B cell (primary cell): ENCODE data around the gene MED22.

Experiments
- EZH2 ChIP-seq: IDR thresholded peaks from 2 replicates; pipeline ENCODE4 v1.6.1; 2012; ENCODE audit warnings: borderline replicate concordance, low read depth, mild to moderate bottlenecking, moderate library complexity, low read length; ENCODE audit not compliant: insufficient read depth, poor library complexity, severe bottlenecking
- TF ChIP-seq, protein P1 (sequence below): fragments of 200-600 bp; IDR thresholded peaks from one replicate; pipeline ENCODE4 v1.8.0; 2022; ENCODE audit warnings: antibody characterized with exemption, mild to moderate bottlenecking

- TF ChIP-seq, protein P1, sequence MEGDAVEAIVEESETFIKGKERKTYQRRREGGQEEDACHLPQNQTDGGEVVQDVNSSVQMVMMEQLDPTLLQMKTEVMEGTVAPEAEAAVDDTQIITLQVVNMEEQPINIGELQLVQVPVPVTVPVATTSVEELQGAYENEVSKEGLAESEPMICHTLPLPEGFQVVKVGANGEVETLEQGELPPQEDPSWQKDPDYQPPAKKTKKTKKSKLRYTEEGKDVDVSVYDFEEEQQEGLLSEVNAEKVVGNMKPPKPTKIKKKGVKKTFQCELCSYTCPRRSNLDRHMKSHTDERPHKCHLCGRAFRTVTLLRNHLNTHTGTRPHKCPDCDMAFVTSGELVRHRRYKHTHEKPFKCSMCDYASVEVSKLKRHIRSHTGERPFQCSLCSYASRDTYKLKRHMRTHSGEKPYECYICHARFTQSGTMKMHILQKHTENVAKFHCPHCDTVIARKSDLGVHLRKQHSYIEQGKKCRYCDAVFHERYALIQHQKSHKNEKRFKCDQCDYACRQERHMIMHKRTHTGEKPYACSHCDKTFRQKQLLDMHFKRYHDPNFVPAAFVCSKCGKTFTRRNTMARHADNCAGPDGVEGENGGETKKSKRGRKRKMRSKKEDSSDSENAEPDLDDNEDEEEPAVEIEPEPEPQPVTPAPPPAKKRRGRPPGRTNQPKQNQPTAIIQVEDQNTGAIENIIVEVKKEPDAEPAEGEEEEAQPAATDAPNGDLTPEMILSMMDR, result no peak
- TF ChIP-seq EZH2, result no peak
Observed at GRCh38 chr9:133355881-133356357, 8.0 kb upstream of the MED22 start.
